HPDE6-E6E7 (cell line): Measurements from ENCODE around the gene PARP15.
"Not testable (repeated sequence)": the region's sequence is repeated elsewhere in the genome, so short reads cannot be mapped to it uniquely, and the experiment has no call there.

Source experiments
- DNase-seq: peaks from one replicate; pipeline ENCODE4 v3.0.0; 2011; ENCODE audit warnings: missing footprints; ENCODE audit errors: extremely low spot score

The PARP15 gene

DNA sequence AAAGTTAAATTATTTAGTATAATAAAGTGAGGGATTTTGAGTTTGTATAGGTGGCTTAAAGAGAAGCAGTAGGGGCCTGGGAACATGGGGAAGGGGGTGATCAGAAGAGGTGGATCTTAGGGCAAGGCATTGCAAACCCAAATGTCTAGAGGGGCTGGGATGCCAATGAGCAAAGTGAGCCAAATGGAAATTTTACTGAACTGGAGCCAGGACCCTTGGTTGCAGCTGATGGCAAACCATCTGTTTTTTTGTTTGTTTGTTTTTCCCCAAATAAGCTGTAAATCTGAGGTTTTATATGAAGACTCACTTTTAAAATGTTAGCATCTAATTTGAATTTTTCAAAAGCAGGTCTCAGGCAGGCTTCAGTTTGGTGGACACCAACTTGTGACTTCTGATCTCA lies 88.4 kb downstream of the PARP15 start:
- DNase-seq: no peak

DNA sequence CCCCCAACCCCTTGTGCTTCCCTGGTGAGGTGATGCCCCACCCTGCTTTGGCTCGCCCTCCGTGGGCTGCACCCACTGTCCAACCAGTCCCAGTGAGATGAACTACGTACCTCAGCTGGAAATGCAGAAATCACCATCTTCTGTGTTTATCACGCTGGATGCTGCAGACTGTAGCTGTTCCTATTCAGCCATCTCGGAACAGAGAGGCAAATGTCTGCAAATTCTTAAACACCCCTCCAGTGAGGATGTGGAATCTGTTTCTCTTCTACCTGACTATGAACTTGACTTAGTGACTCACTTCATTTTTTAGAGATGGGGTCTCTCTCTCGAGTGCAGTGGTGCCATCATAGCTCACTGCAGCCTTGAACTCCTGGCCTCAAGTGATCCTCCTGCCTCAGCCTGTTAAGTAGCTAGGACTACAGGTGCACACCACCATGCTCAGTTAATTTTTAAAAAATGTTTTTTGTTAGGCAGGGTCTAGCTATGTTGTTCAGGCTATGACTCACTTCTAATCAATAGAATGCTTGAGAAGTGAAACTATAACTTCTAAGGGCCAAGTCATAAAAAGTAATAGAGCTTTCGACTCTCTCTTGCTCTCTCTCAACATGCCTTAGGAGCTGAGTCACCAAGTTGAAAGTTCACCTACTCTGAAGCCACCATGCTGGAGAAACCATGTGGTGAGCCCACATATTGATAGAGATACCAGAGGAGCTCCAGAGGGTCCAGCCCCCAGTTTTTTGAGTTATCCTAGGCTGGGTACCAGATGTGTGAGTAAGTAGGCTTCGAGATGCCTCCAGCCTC lies 91.7 kb downstream of the PARP15 start:
- no peak for DNase-seq

DNA sequence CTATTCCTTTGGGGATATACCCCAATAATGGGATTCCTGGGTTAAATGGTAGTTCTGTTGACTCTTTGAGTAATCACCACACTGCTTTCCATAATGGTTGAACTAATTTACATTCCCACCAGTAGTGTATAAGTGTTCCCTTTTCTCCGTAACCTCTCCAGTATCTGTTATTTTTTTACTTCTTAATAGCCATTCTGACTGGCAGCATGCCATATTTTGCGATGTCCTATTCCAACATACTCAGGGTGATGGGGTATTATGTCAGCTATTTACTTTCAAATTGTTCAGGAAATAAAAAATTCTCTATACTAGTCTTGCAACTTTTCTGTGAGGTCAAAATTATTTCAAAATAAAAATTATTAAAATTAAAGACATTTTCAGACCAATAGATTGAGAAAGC lies 94.1 kb downstream of the PARP15 start:
- no peak for DNase-seq

DNA sequence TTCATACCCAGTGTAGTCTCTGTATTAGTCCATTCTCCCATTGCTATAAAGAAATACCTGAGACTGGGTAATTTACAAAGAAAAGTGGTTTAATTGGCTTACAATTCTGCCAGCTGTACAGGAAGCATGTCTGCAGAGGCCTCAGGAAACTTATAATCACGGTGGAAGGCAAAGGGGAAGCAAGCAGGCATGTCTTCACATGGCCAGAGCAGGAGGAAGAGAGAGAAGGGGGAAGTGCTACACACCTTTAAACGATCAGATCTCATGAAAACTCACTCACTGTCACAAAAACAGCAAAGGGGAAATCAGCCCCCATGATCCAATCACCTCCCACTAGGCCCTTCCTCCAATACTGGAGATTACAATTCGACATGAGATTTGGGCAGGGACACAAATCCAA lies 96.9 kb downstream of the PARP15 start:
- DNase-seq: no peak

DNA sequence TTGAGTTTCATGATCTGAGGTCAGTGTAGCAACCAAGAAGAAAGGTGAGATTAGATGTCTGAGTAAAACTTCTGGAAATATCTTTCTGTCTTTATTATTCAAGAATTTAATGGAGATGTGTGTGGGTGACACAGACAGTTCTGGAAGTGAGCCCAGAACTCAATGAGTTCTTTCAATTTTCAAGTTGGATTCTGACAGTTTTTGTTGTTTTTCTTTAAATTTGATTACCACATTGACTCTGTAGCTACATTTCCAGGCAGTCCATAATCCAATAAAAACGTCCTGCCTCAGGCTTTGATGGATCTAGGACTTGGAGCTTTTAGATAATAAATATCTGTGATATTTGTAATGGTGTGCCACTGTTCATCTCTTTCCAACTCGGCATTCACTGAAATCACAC lies 99.3 kb downstream of the PARP15 start:
- no peak for DNase-seq

DNA sequence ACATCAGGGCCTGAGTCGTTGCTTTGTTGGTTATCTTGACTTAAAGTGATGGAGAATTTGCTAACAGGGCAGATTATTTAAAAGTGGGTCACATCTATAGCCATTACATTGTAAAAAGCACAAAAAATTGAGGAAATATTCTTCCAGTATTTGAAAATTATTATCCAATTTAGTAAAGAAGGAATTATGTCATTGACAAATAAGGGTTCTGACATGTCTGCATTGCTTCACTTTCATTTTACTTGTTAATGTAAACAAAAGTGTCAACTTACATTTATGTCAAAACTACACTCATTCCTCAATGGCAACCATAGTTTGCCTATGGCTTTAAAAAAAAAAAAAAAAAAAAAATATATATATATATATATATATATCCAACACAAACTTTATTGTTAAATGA lies 99.8 kb downstream of the PARP15 start:
- DNase-seq: no peak

DNA sequence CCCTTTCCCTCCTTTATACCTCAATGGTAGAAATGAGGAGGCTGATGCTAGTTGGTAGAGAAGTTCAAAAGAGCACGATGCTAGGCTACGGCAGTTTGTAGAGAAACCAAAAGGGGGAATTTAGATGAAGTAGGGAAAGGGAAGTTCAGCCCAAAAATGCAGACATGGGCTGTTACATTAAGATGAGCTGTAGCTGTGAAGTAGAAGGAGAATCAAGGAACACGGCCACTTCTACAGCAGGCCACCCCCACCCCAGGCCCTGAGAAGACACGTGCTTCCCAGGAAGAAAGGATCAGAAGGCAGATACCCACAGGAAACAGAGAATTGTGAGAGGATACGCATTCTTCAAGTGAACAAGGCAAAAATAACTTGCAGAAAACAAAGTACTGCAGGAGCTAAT lies 101.1 kb downstream of the PARP15 start:
- no peak for DNase-seq

DNA sequence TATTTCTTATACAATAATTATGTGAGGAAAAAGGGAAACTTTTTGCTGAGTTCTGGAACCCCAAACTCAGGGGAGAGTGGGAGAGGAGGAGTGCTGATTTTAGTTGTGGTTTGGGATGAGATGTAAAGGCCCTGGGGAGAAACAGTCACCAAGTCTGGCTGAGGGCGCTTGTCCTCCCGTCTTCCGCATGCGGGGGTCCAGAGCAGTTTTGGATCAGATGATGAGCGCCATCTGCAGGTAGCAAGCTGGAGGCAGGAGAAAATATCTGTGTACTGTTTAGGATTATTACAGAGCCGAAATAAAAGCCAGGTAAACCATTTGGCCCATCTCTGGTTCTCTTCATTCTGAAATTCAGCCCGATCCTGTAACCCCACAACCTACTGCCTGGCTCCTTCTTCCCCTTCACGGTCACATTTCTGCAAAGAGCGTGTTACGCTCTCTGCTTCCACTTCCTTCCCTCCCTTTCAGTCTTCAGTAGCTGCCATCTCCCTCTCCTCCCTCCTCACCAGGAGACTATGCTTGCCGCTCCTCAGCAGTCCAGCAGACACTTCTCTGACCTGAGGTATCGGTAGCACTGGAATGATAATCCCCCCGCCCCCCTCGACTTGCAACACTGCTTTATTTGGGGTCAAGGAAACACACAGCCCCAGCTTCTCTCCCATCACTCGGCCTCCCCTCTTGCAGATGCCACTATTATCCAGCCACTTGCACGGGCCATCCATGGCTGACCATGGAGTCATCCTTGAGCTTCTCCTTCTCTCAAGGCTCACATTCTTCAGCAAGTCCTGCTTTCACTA lies 101.8 kb downstream of the PARP15 start:
- DNase-seq: no peak

DNA sequence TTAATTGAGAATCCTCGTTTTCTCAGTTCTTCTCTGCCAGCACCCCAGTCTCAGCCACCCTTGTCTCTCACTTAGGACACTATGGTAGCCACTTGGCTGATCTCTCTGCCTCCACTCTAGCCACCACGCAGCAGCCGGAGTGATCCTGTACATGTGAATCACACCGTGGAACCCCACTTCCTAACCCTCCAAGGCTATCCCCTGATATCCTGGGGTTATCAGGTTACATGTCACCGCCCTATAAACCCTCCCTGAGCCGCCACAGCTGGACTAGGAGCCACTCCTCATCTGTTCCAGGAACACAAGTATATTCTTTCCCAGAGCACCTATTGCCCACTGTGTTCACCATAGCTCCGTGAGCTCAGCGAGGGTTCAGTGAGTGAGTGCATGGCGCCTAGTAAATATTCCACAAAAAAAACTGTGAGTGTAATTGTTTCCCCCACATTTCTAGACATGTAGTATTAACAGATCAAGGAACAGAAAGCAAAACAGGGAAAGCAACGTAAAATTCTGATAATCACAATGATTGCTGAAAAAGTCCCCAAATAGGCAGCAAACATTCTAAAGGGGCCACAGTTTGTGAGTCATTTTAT lies 102.5 kb downstream of the PARP15 start:
- no peak for DNase-seq

DNA sequence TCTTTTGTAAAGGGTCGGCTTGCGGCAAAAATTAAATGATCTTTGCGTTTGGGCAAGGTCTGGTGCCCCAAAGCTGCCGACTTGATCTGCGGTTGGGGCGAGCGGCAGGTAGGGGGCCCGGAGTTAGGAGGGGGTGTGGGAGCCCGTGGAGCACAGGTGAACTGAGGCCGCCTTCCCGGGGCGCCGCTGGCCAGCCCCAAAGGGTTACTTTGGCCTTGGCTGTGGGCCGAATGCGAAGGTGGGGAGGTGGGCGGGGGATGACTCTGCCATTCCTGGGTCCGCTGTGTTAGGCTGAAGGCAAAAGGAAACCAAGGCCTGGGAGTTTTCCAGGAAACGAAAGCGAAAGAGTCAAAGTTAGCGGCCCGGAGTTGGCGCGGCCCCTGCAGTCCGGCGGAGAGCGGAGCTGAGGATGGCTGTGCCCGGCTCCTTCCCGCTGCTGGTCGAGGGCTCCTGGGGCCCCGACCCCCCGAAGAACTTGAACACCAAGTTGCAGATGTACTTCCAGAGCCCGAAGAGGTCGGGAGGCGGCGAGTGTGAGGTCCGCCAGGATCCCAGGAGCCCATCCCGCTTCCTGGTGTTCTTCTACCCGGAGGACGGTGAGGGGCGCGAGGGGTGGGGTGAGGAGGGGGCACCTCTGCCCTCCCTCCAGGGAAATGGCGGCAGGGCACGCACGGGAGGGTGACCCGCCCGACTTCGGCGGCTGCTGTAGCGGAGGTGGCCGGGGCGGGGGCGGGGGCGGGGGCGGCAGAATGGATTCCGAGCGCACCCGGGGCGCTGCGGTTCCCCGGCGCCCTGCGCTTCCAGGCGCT lies 103.2 kb downstream of the PARP15 start, which contains the start of gene PARP14:
PARP14 (plus strand) TSS at position 365 of the 809 bp plus-strand sequence; CDS start at position 410, 45 bp downstream.
- DNase-seq: peak; percentile 61

DNA sequence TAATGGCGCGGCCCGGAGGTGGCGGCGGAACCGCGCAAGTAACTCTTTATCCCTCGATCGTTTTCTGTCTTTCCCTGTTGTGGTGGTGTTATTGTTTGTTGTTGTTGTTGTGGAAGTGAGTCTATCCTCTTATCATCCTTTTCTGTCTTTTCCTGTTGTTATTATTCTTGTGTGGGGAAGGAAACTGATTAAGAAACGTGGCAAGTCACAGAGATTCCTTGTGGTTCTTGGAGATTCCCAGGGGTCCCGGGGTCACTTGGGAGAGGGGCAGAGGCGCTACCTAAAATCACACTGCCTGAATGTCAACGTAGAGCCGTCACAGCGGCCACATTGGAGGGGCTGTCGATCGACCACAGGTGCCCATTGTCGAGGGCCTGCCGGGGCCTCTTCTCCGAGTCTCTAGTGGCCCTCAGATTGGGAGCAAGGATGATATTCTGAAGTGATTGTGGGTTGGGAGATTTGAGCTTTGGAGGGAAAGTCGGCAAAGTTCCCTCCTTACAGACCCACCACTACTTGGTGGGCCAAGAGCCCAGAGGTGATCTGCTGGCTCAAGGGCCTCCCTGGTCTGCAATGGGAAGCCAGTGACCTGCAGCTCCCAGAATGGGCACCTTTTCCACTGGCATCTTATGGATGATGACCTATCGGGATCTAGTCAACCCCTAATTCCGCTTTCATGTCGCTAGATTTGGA lies 104.0 kb downstream of the PARP15 start:
- no peak for DNase-seq

DNA sequence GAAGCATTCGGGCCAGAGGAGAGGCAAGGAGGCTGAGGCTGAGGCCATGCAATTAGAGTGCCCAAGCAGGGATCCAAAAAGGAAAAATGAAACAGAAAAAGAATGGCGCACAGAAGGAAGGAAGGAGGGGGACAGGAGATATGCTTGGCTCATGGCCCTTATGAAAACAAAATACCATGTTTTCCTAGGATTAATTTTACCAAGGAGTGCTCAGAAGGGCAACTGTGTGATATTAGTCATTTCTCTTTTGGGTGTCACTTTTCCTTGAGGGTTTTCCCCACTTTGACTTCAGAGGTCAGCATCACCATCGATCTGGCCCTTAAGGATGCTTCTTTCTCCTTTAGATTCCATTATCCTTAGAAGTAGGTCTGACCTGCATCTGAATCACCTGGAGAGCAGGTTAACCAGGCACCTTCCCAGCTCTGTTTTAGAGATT lies 104.5 kb downstream of the PARP15 start:
- DNase-seq: no peak

DNA sequence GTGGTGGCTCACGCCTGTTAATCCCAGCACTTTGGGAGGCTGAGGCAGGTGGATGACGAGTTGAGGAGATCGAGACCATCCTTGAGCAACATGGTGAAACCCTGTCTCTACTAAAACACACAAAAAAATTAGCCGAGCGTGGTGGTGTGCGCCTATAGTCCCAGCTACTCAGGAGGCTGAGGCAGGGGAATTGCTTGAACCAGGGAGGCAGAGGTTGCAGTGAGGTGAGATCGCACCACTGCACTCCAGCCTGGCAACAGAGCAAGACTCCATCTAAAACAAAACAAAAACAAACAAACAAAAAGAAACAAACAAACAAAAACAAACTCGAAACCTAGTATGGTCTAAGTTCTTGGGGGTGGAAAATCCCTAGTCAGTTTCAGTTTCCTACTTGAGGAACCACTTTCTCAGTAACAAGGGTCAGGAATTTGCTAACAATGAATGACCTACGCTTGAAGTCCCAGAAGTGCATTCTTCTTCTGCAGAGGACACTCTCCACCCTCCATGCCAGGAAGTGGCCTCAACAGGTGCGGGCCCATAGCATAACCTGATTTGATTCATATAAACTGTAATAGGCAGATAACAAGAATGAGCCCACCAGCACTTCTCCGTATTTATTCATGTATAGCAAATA lies 105.4 kb downstream of the PARP15 start:
- not testable (repeated sequence) for DNase-seq

DNA sequence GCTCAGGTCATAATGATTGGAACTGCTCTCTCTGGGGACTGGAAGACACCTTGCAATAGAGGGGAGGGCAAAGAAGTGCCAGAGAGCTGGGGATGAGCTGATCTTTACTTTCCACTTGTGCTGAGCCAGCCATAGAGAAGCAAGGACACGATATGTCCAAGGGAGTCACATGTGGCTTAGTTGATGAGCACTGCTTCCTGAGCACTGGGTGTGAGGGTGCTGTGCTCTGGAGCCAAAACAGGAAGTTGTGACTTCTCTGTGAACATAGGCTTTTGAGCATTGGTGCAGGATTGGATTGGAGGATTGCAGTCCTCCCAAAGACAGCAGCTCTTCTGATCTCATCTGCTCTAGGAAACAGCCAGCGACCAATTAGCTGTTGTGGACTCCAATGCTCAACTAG lies 109.8 kb downstream of the PARP15 start:
- no peak for DNase-seq
